K562 (cell line): ENCODE results near the gene VRK2. TPM values are rescaled to one million over a fixed set of nuclear protein-coding genes. Genes with fewer than 3 reads are reported as not detected.

ENCODE experiments used
- ATAC-seq: fragments of 200-7000 bp; cut with Tn5 transposase; 3 replicates; pipeline ENCODE4 v1.9.1; 2020; ENCODE audit warnings: moderate library complexity
- BruUV-seq: library from RNA; stranded (reverse); fragments of 400-500 nt; replicated peaks from 2 replicates; lab custom pipeline; 2021; lab: Mats Ljungman, UMichigan
- CTCF ChIA-PET: fragments of 300-600 bp; formaldehyde crosslinking; extraction: SDS; loops from one replicate; lab custom pipeline; 2021; ENCODE audit warnings: low intra/inter-chr PET ratio; lab: Yijun Ruan, JAX
- POLR2A ChIA-PET: fragments of 300-600, 350-650 bp; sonication (Branson Sonifier 250); formaldehyde crosslinking; extraction: SDS; loops from one replicate; lab custom pipeline; 2021; ENCODE audit warnings: antibody characterized with exemption, inconsistent platforms; lab: Yijun Ruan, JAX
- DNase-seq, 4 experiments: peaks; one replicate each; pipeline versions ENCODE4 v3.0.0 to v3.0.0-alpha.2; 2011 to 2018; ENCODE audit warnings: low spot score in 3 of 4, mixed read lengths in 3 of 4; ENCODE audit errors: extremely low read depth in 1 of 4
- FAIRE-seq: peaks from 2 replicates; lab custom pipeline; 2011; peaks lifted over from hg19 to GRCh38; lab: Jason Lieb, UNC
- H2AFZ ChIP-seq: 2 replicates; pipeline ENCODE4 v1.6.0; 2011; ENCODE audit warnings: low read depth, low read length, control low read depth, inconsistent platforms
- H3K27ac ChIP-seq: fragments of 200-600 bp; 3 replicates; pipeline ENCODE4 v1.8.0; 2011; ENCODE audit warnings: low read depth, mild to moderate bottlenecking, control low read depth, inconsistent platforms, low read length, moderate library complexity, mixed read lengths; ENCODE audit errors: extremely low read depth
- H3K27me3 ChIP-seq, 2 experiments: fragments of 300-600 bp in 1 of 2; 2 replicates in 1 of 2; 3 replicates in 1 of 2; pipeline versions ENCODE4 v1.6.0 to v1.8.0; 2011; ENCODE audit warnings: inconsistent platforms in 2 of 2, low read length in 2 of 2, mild to moderate bottlenecking in 1 of 2, mixed read lengths in 1 of 2, moderate library complexity in 1 of 2; ENCODE audit not compliant: control insufficient read depth in 2 of 2, insufficient read depth in 2 of 2
- H3K36me3 ChIP-seq: fragments of 300-600 bp; 3 replicates; pipeline ENCODE4 v1.8.0; 2011; ENCODE audit warnings: mild to moderate bottlenecking, low read length, inconsistent platforms; ENCODE audit not compliant: control insufficient read depth, insufficient read depth
- H3K4me1 ChIP-seq, 2 experiments: fragments of 200-600 bp in 1 of 2; replicated peaks in 1 of 2; 2 replicates in 1 of 2; 3 replicates in 1 of 2; pipeline versions ENCODE4 v1.5.1 to v1.8.0; 2011; ENCODE audit warnings: inconsistent platforms in 2 of 2, low read length in 2 of 2, mild to moderate bottlenecking in 1 of 2, mixed read lengths in 1 of 2, moderate library complexity in 1 of 2; ENCODE audit not compliant: control insufficient read depth in 2 of 2, insufficient read depth in 2 of 2
- H3K4me2 ChIP-seq: 2 replicates; pipeline ENCODE4 v1.6.1; 2011; ENCODE audit warnings: low read length, control low read depth, inconsistent platforms, mixed read lengths; ENCODE audit not compliant: insufficient read depth
- H3K4me3 ChIP-seq: fragments of 200-600 bp; sonication (generic), shearing (Covaris generic); 2 replicates; pipeline ENCODE4 v1.5.1; 2016; ENCODE audit warnings: control low read depth, inconsistent platforms
- H3K79me2 ChIP-seq: fragments of 200-600 bp; 3 replicates; pipeline ENCODE4 v1.8.0; 2011; ENCODE audit warnings: low read length, inconsistent platforms; ENCODE audit not compliant: control insufficient read depth, insufficient read depth
- H3K9ac ChIP-seq, 2 experiments: 2 replicates each; pipeline versions ENCODE4 v1.6.0 to v1.6.1; 2011; ENCODE audit warnings: low read depth in 2 of 2, low read length in 2 of 2, control low read depth in 1 of 2, inconsistent platforms in 1 of 2, mild to moderate bottlenecking in 1 of 2, mixed read lengths in 1 of 2; ENCODE audit not compliant: insufficient read depth in 1 of 2
- H3K9me1 ChIP-seq: one replicate; pipeline ENCODE4 v1.6.0; 2011; ENCODE audit warnings: inconsistent platforms, mild to moderate bottlenecking, low read length, moderate library complexity; ENCODE audit not compliant: control insufficient read depth, insufficient read depth
- H3K9me3 ChIP-seq: replicated peaks from 2 replicates; pipeline ENCODE4 v1.5.1; 2011; ENCODE audit warnings: low read depth, low read length, inconsistent platforms; ENCODE audit not compliant: control insufficient read depth, insufficient read depth
- H4K20me1 ChIP-seq: replicated peaks from 2 replicates; pipeline ENCODE4 v1.6.1; 2011; ENCODE audit warnings: low read length, inconsistent platforms, mixed read lengths; ENCODE audit not compliant: control insufficient read depth, insufficient read depth
- BMI1 ChIP-seq: fragments of 150-350 bp; IDR thresholded peaks from 2 replicates; pipeline ENCODE4 v1.6.1; 2014; ENCODE audit warnings: low read length
- CHD2 ChIP-seq: IDR thresholded peaks from 2 replicates; pipeline ENCODE4 v1.6.1; 2011; ENCODE audit warnings: low read depth, low read length
- ELK3 ChIP-seq: fragments of 450-650 bp; formaldehyde crosslinking; IDR thresholded peaks from 2 replicates; pipeline ENCODE4 v1.4.0; 2020; ENCODE audit warnings: mild to moderate bottlenecking
- ESRRA ChIP-seq: fragments of 450-650 bp; IDR thresholded peaks from 2 replicates; pipeline ENCODE4 v1.6.1; 2014; ENCODE audit warnings: low read depth, mild to moderate bottlenecking, moderate library complexity, borderline replicate concordance
- MCM5 ChIP-seq: fragments of 450-650 bp; IDR thresholded peaks from 2 replicates; pipeline ENCODE4 v1.6.1; 2016; ENCODE audit warnings: low read depth
- MECOM ChIP-seq: fragments of 250-450 bp; sonication (Bioruptor Pico); IDR thresholded peaks from 2 replicates; pipeline ENCODE4 v1.8.0; 2022; ENCODE audit warnings: inconsistent platforms
- NCOR1 ChIP-seq: fragments of 450-650 bp; IDR thresholded peaks from 2 replicates; pipeline ENCODE4 v1.6.1; 2016; ENCODE audit warnings: mild to moderate bottlenecking, moderate library complexity
- PRPF4 ChIP-seq: fragments of 200-400 bp; formaldehyde crosslinking; IDR thresholded peaks from one replicate; pipeline ENCODE4 v1.6.1; 2017; ENCODE audit warnings: low read length, low read depth, mild to moderate bottlenecking; ENCODE audit not compliant: insufficient read depth, poor library complexity, severe bottlenecking
- RAD21 ChIP-seq, 2 experiments: fragments of 250-450 bp in 1 of 2; fragments of 450-650 bp in 1 of 2; sonication (Bioruptor Pico) in 1 of 2; formaldehyde crosslinking in 1 of 2; IDR thresholded peaks in 1 of 2; conservative IDR thresholded peaks in 1 of 2; 2 replicates each; pipeline versions ENCODE4 v1.4.0 to v1.8.0; 2020 to 2022; ENCODE audit warnings: mild to moderate bottlenecking in 2 of 2, moderate library complexity in 1 of 2
- RBBP5 ChIP-seq: fragments of 200-600 bp; sonication (generic); IDR thresholded peaks from 2 replicates; pipeline ENCODE4 v1.6.1; 2012; ENCODE audit warnings: borderline replicate concordance, mild to moderate bottlenecking, low read length, control low read depth, inconsistent platforms; ENCODE audit not compliant: insufficient read depth, poor library complexity, severe bottlenecking
- TRIM28 ChIP-seq: fragments of 450-650 bp; IDR thresholded peaks from 2 replicates; pipeline ENCODE4 v1.6.1; 2017
- TSC22D4 ChIP-seq: fragments of 450-650 bp; IDR thresholded peaks from 2 replicates; pipeline ENCODE4 v1.6.1; 2016; ENCODE audit warnings: missing genetic modification characterization, missing biosample characterization, control low read depth
- WHSC1 ChIP-seq: IDR thresholded peaks from one replicate; pipeline ENCODE4 v1.6.1; 2012; ENCODE audit warnings: low read length, control low read depth, inconsistent platforms
- ZNF140 ChIP-seq: fragments of 250-450 bp; sonication (Bioruptor Pico); IDR thresholded peaks from 2 replicates; pipeline ENCODE4 v1.8.0; 2021; ENCODE audit warnings: moderate library complexity, mild to moderate bottlenecking, inconsistent platforms
- ZNF395 ChIP-seq: fragments of 200-800 bp; sonication (Bioruptor generic); IDR thresholded peaks from 2 replicates; pipeline ENCODE4 v1.6.1; 2017; ENCODE audit warnings: missing genetic modification characterization, missing compliant biosample characterization
- WGBS: fragments of 100-300 bp; shearing (Covaris generic); methylation state at CpG from one replicate; pipeline ENCODE4 v1.1.6; 2016; ENCODE audit warnings: low coverage, mixed read lengths; ENCODE audit not compliant: insufficient coverage; ENCODE audit errors: missing lambda C conversion rate; 5-methylcytosine and 5-hydroxymethylcytosine counted together
- in situ Hi-C: fragments of 300-500 bp; cut with MboI; formaldehyde crosslinking; loops from 4 replicates; pipeline ENCODE4 v1.15.0; 2018; ENCODE audit warnings: inconsistent platforms, mixed read lengths
- intact Hi-C: fragments of 100-400 bp; cut with micrococcal nuclease; formaldehyde crosslinking; loops from 2 replicates; pipeline ENCODE4 v1.14.2; 2022
- polyA plus RNA-seq, 8 experiments: library from polyadenylated mRNA; depleted of rRNA in 4 of 8; stranded (reverse) in 5 of 8; unstranded in 3 of 8; fragments of >200 nt; fragmentation: Nextera tagmentation in 2 of 8; fragmentation: Illumina TruSeq in 1 of 8; extraction: Ambion mirVana in 2 of 8; extraction: Trizol in 1 of 8; gene quantifications; 2 replicates each; pipeline versions ENCODE4 v1.2.1 to v1.2.3, GENCODE V29; 2011 to 2014; ENCODE audit warnings: inconsistent platforms in 1 of 8, missing spikeins in 1 of 8
- total RNA-seq, 7 experiments: library from RNA; depleted of rRNA in 6 of 7; stranded (reverse); fragments of >200 nt in 6 of 7; fragmentation: Illumina TruSeq in 2 of 7; extraction: Trizol in 2 of 7; gene quantifications; 2 replicates each; pipeline versions ENCODE4 v1.2.1 to v1.2.3, GENCODE V29; 2011 to 2021; ENCODE audit warnings: low replicate concordance in 1 of 7
- TF ChIP-seq, protein P1 (sequence below): fragments of 450-650 bp; IDR thresholded peaks from 2 replicates; pipeline ENCODE4 v1.7.1; 2018; ENCODE audit warnings: mild to moderate bottlenecking, low read depth; ENCODE audit not compliant: partially characterized antibody
- TF ChIP-seq, protein P2 (sequence below): IDR thresholded peaks from 2 replicates; pipeline ENCODE4 v1.6.1; 2011; ENCODE audit warnings: borderline replicate concordance, low read depth, mild to moderate bottlenecking, moderate library complexity, low read length; ENCODE audit not compliant: insufficient read depth, poor library complexity, severe bottlenecking

Gene VRK2
- total and polyA plus RNA-seq, 9 of the 15 experiments (the other 6 are each of a cell fraction or from before 2014, with no cell fraction given): 22.6 to 49.2 (median 36.2) TPM

DNA sequence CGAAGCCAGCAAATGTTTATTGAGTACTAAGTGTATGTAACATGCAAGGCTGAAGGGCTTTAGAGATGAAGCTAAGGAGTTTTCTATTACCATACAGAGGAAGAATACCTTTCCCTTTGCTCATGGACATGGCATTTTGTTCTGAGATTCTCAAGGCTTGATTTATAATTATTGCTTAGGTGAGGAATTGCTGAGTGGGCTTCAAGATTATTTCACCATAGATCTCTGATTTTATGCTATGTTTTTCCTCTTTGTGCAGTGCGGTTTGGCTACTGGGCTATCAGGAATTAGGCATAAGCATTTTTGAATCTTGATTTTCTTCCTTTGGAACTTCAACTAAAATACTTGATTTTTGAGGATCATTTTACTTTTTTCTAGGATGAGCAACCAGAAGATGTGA lies 42.5 kb downstream of the VRK2 start:
- no peaks in the 10 kb centered on the region for H3K9me3 ChIP-seq
- H3K79me2 ChIP-seq: no peaks in the 10 kb centered on the region
- no peak overlapping the region for H3K27ac ChIP-seq
- intact Hi-C loops: no loop called here
- DNase-seq: no peak
- no peaks in the 10 kb centered on the region for H4K20me1 ChIP-seq
- H3K36me3 ChIP-seq: peaks cover 40% of the 10 kb centered on the region
- H3K9ac ChIP-seq: no peak overlapping the region
- WGBS: 92% methylated on average over 2 of the region's 2 CpGs
- H3K9me1 ChIP-seq: no peaks in the 10 kb centered on the region
- no peak for FAIRE-seq
- no peak overlapping the region for H2AFZ ChIP-seq
- BruUV-seq: no TSS peak
- H3K4me1 ChIP-seq: no peaks in the 10 kb centered on the region
- ChIA-PET CTCF (no interaction called here), POLR2A (no interaction called here)
- no peak for ATAC-seq
- no peak overlapping the region for H3K4me3 ChIP-seq
- no peaks in the 10 kb centered on the region for H3K27me3 ChIP-seq
- no peak overlapping the region for H3K4me2 ChIP-seq
- in situ Hi-C loops: no loop called here
- TF ChIP-seq TSC22D4 (tag): no peak
- no peak for TF ChIP-seq MECOM (CRISPR knock-in tag)
- no peak for TF ChIP-seq ZNF395
- TF ChIP-seq NCOR1: no peak
- no peak for TF ChIP-seq BMI1
- TF ChIP-seq MCM5: no peak
- no peak for TF ChIP-seq ZNF140 (CRISPR knock-in tag)
- TF ChIP-seq, protein P1, sequence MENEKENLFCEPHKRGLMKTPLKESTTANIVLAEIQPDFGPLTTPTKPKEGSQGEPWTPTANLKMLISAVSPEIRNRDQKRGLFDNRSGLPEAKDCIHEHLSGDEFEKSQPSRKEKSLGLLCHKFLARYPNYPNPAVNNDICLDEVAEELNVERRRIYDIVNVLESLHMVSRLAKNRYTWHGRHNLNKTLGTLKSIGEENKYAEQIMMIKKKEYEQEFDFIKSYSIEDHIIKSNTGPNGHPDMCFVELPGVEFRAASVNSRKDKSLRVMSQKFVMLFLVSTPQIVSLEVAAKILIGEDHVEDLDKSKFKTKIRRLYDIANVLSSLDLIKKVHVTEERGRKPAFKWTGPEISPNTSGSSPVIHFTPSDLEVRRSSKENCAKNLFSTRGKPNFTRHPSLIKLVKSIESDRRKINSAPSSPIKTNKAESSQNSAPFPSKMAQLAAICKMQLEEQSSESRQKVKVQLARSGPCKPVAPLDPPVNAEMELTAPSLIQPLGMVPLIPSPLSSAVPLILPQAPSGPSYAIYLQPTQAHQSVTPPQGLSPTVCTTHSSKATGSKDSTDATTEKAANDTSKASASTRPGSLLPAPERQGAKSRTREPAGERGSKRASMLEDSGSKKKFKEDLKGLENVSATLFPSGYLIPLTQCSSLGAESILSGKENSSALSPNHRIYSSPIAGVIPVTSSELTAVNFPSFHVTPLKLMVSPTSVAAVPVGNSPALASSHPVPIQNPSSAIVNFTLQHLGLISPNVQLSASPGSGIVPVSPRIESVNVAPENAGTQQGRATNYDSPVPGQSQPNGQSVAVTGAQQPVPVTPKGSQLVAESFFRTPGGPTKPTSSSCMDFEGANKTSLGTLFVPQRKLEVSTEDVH: no peak
- TF ChIP-seq RBBP5: no peak
- no peak for TF ChIP-seq RAD21 (CRISPR knock-in tag; conservative IDR thresholded peaks at IDR 0.05 in 1 of 2, IDR thresholded peaks at IDR 0.05 in 1 of 2)
- TF ChIP-seq ESRRA: no peak
- TF ChIP-seq PRPF4: no peak
- TF ChIP-seq CHD2: no peak
- no peak for TF ChIP-seq ELK3 (CRISPR knock-in tag)
- TF ChIP-seq TRIM28: no peak
- no peak for TF ChIP-seq WHSC1
- TF ChIP-seq, protein P2, sequence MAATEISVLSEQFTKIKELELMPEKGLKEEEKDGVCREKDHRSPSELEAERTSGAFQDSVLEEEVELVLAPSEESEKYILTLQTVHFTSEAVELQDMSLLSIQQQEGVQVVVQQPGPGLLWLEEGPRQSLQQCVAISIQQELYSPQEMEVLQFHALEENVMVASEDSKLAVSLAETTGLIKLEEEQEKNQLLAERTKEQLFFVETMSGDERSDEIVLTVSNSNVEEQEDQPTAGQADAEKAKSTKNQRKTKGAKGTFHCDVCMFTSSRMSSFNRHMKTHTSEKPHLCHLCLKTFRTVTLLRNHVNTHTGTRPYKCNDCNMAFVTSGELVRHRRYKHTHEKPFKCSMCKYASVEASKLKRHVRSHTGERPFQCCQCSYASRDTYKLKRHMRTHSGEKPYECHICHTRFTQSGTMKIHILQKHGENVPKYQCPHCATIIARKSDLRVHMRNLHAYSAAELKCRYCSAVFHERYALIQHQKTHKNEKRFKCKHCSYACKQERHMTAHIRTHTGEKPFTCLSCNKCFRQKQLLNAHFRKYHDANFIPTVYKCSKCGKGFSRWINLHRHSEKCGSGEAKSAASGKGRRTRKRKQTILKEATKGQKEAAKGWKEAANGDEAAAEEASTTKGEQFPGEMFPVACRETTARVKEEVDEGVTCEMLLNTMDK: no peak
